GM23338 (cell line): ENCODE data around the gene CHD8. TPM values are rescaled to one million over a fixed set of nuclear protein-coding genes. Genes with fewer than 3 reads are reported as not detected.
A peak's percentile ranks its signal among the peaks of the same experiment; 100 is the strongest.

Source experiments
- ATAC-seq: fragments of 200-7000 bp; cut with Tn5 transposase; 3 replicates; pipeline ENCODE4 v1.9.1; 2020
- DNase-seq: peaks from one replicate; pipeline ENCODE4 v3.0.0-alpha.2; 2015; ENCODE audit warnings: low spot score
- H2AFZ ChIP-seq: fragments of 200-600 bp; sonication (generic); 2 replicates; pipeline ENCODE4 v1.8.0; 2016; ENCODE audit warnings: antibody characterized with exemption, mild to moderate bottlenecking, moderate library complexity
- H3F3A ChIP-seq: fragments of 200-600 bp; sonication (generic); replicated peaks from 2 replicates; pipeline ENCODE4 v1.8.0; 2017; ENCODE audit warnings: antibody characterized with exemption, mixed run types, low read depth
- H3K27ac ChIP-seq: fragments of 200-600 bp; sonication (generic); 2 replicates; pipeline ENCODE4 v1.6.1; 2016; ENCODE audit warnings: low read depth
- H3K27me3 ChIP-seq: fragments of 200-600 bp; sonication (generic); 2 replicates; pipeline ENCODE4 v1.8.0; 2016; ENCODE audit warnings: mild to moderate bottlenecking, mixed run types, moderate library complexity; ENCODE audit not compliant: insufficient read depth
- H3K36me3 ChIP-seq: fragments of 200-600 bp; sonication (generic); 2 replicates; pipeline ENCODE4 v1.8.0; 2016; ENCODE audit warnings: mild to moderate bottlenecking; ENCODE audit not compliant: insufficient read depth
- H3K4me1 ChIP-seq: fragments of 200-600 bp; sonication (generic); 2 replicates; pipeline ENCODE4 v1.8.0; 2016; ENCODE audit warnings: mild to moderate bottlenecking, moderate library complexity; ENCODE audit not compliant: insufficient read depth
- H3K4me2 ChIP-seq: fragments of 200-600 bp; sonication (generic); 2 replicates; pipeline ENCODE4 v1.7.1; 2017; ENCODE audit warnings: mixed run types
- H3K4me3 ChIP-seq: fragments of 200-600 bp; sonication (generic); 2 replicates; pipeline ENCODE4 v1.6.1; 2016; ENCODE audit warnings: mixed run types
- H3K79me2 ChIP-seq: fragments of 200-600 bp; sonication (generic); replicated peaks from 2 replicates; pipeline ENCODE4 v1.8.0; 2017; ENCODE audit warnings: mild to moderate bottlenecking; ENCODE audit not compliant: insufficient read depth
- H3K9me2 ChIP-seq: fragments of 200-600 bp; sonication (generic); 2 replicates; pipeline ENCODE4 v1.8.0; 2017; ENCODE audit not compliant: insufficient read depth
- H4K20me1 ChIP-seq: fragments of 200-600 bp; sonication (generic); replicated peaks from 2 replicates; pipeline ENCODE4 v1.8.0; 2017; ENCODE audit warnings: mild to moderate bottlenecking; ENCODE audit not compliant: insufficient read depth
- H3K27ac Mint-ChIP-seq: 2 replicates; pipeline ENCODE4 v1.8.0; 2020; ENCODE audit warnings: inconsistent platforms, mild to moderate bottlenecking, moderate library complexity, mixed read lengths
- H3K27me3 Mint-ChIP-seq: 3 replicates; pipeline ENCODE4 v1.8.0; 2022; ENCODE audit warnings: low read depth, mild to moderate bottlenecking, moderate library complexity, mixed read lengths, inconsistent platforms; ENCODE audit not compliant: insufficient read depth, poor library complexity
- H3K36me3 Mint-ChIP-seq: 3 replicates; pipeline ENCODE4 v1.8.0; 2021; ENCODE audit warnings: low read depth, mild to moderate bottlenecking, inconsistent platforms, moderate library complexity, mixed read lengths
- H3K4me1 Mint-ChIP-seq: 3 replicates; pipeline ENCODE4 v1.8.0; 2020; ENCODE audit warnings: mild to moderate bottlenecking, inconsistent platforms, mixed read lengths
- H3K4me3 Mint-ChIP-seq: 3 replicates; pipeline ENCODE4 v1.8.0; 2021; ENCODE audit warnings: moderate library complexity, mild to moderate bottlenecking, inconsistent platforms, mixed read lengths
- H3K9me3 Mint-ChIP-seq: 3 replicates; pipeline ENCODE4 v1.8.0; 2020; ENCODE audit warnings: moderate library complexity, mild to moderate bottlenecking, inconsistent platforms, mixed read lengths
- CREB1 ChIP-seq: fragments of 250-450 bp; sonication (Bioruptor Pico); IDR thresholded peaks from 2 replicates; pipeline ENCODE4 v1.5.0; 2020; ENCODE audit warnings: low read depth, mild to moderate bottlenecking, moderate library complexity
- EZH2 ChIP-seq: fragments of 200-600 bp; sonication (generic); IDR thresholded peaks from one replicate; pipeline ENCODE4 v1.8.0; 2017; ENCODE audit warnings: antibody characterized with exemption, mild to moderate bottlenecking, low read depth; ENCODE audit not compliant: unreplicated experiment
- EZH2phosphoT487 ChIP-seq: fragments of 200-600 bp; sonication (generic); IDR thresholded peaks from one replicate; pipeline ENCODE4 v1.8.1; 2018; ENCODE audit warnings: antibody characterized with exemption; ENCODE audit not compliant: unreplicated experiment
- JUNB ChIP-seq: IDR thresholded peaks from one replicate; pipeline ENCODE4 v1.6.1; 2016; ENCODE audit warnings: antibody characterized with exemption; ENCODE audit not compliant: unreplicated experiment
- POLR2AphosphoS5 ChIP-seq: IDR thresholded peaks from 2 replicates; pipeline ENCODE4 v1.6.1; 2016; ENCODE audit warnings: antibody characterized with exemption, low read depth
- STAT1 ChIP-seq: IDR thresholded peaks from one replicate; pipeline ENCODE4 v1.6.1; 2016; ENCODE audit warnings: antibody characterized with exemption; ENCODE audit not compliant: unreplicated experiment
- ZNF114 ChIP-seq: fragments of 250-450 bp; sonication (Bioruptor Pico); IDR thresholded peaks from 2 replicates; pipeline ENCODE4 v1.5.0; 2020; ENCODE audit warnings: mild to moderate bottlenecking, moderate library complexity
- polyA plus RNA-seq: library from polyadenylated mRNA; unstranded; fragments of >200 nt; fragmentation: Nextera tagmentation; extraction: Ambion mirVana; gene quantifications from 2 replicates; pipeline ENCODE4 v1.2.1, GENCODE V29; 2016
- total RNA-seq: library from RNA; depleted of rRNA; stranded (reverse); fragments of >200 nt; shearing (Covaris generic); gene quantifications from 2 replicates; pipeline ENCODE4 v1.2.3, GENCODE V29; 2014
- TF ChIP-seq, protein P1 (sequence below), 2 experiments: fragments of 200-600 bp in 1 of 2; sonication (generic) in 1 of 2; conservative IDR thresholded peaks; 2 replicates each; pipeline versions ENCODE4 v1.5.1 to v1.6.1; 2016 to 2017; ENCODE audit warnings: antibody characterized with exemption in 2 of 2, low read depth in 2 of 2, mild to moderate bottlenecking in 2 of 2, moderate library complexity in 1 of 2
- TF ChIP-seq, protein P2 (sequence below): fragments of 250-450 bp; sonication (Bioruptor Pico); IDR thresholded peaks from 2 replicates; pipeline ENCODE4 v1.5.0; 2020; ENCODE audit warnings: mild to moderate bottlenecking, moderate library complexity
- TF ChIP-seq, protein P3 (sequence below): IDR thresholded peaks from one replicate; pipeline ENCODE4 v1.6.1; 2018; ENCODE audit warnings: antibody characterized with exemption; ENCODE audit not compliant: unreplicated experiment

The CHD8 gene
- total and polyA plus RNA-seq, 2 experiments from 2014 or later: 96.2 to 129 TPM

DNA sequence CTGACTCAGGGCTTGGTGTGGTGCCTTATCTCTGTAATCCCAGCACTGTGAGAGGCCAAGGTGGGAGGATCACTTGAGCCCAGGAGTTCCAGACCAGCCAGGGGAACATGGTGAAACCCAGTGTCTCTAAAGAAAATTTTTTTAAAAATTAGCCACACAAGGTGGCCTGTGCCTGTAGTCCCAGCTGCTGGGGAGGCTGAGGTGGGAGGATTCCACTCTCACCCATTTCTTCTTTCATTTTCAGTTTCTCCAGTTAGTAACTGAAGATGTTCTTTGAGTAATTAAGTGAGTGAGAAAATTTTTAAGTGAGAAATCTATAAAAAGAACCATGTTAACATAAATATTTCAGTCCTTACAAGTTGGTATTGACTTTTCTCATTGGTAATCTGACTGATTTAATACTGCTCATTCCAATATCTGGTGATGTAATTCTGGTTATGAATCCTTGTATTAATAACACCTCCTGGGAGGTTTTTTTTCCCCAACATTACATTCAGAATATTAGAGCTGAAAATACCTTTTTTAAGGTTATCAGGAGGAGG, 49.2 kb upstream of the CHD8 start:
- Mint-ChIP-seq H3K27ac (peak overlapping the region; percentile 84), H3K36me3 (peaks cover 82% of the 10 kb centered on the region), H3K9me3 (no peaks in the 10 kb centered on the region), H3K4me3 (no peak overlapping the region), H3K4me1 (peaks cover 29% of the 10 kb centered on the region), H3K27me3 (peaks cover 9% of the 10 kb centered on the region)
- Histone ChIP-seq H2AFZ (no peak overlapping the region), H4K20me1 (peaks cover 14% of the 10 kb centered on the region), H3K36me3 (peaks cover 38% of the 10 kb centered on the region), H3K4me3 (no peak overlapping the region), H3K27ac (peak overlapping the region; percentile 35), H3K79me2 (peaks cover 78% of the 10 kb centered on the region), H3F3A (peaks cover 12% of the 10 kb centered on the region; the same call in 1 of the 2 replicates), H3K27me3 (no peaks in the 10 kb centered on the region), H3K4me1 (peaks cover 17% of the 10 kb centered on the region), H3K4me2 (no peak overlapping the region), H3K9me2 (no peaks in the 10 kb centered on the region)
- DNase-seq (no peak), ATAC-seq (no peak)
- TF ChIP-seq CREB1 (no peak), STAT1 (no peak), EZH2phosphoT487 (no peak), EZH2 (no peak), POLR2AphosphoS5 (no peak)
- TF ChIP-seq, protein P1, sequence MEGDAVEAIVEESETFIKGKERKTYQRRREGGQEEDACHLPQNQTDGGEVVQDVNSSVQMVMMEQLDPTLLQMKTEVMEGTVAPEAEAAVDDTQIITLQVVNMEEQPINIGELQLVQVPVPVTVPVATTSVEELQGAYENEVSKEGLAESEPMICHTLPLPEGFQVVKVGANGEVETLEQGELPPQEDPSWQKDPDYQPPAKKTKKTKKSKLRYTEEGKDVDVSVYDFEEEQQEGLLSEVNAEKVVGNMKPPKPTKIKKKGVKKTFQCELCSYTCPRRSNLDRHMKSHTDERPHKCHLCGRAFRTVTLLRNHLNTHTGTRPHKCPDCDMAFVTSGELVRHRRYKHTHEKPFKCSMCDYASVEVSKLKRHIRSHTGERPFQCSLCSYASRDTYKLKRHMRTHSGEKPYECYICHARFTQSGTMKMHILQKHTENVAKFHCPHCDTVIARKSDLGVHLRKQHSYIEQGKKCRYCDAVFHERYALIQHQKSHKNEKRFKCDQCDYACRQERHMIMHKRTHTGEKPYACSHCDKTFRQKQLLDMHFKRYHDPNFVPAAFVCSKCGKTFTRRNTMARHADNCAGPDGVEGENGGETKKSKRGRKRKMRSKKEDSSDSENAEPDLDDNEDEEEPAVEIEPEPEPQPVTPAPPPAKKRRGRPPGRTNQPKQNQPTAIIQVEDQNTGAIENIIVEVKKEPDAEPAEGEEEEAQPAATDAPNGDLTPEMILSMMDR (conservative IDR thresholded peaks at IDR 0.05; ENCODE audit: low read depth in 2 of 2): no peak

DNA sequence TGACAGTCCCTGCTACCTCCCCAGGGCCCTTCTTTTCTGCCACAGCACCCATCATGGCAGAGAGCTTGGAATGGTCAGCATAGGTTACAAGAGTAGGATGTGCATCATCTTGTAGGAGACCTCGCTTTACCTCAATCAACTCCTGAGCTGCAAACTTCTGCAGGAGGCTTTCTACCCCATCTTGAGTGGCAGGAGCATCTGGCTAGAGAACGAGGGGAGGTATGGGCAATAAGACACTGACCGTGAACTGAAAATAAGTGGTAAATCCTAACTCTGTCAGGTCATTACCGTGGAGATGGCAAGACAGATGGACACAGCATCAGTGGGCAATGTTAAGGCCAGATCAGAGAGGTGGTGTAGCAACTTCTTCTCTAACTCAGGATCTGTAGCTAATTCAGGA, 47.5 kb upstream of the CHD8 start:
- Histone ChIP-seq H3K9me2 (no peaks in the 10 kb centered on the region), H3K4me1 (peaks cover 19% of the 10 kb centered on the region), H3K27me3 (no peaks in the 10 kb centered on the region), H3K27ac (peak overlapping the region; percentile 43), H2AFZ (no peak overlapping the region), H4K20me1 (peaks cover 7% of the 10 kb centered on the region; the same call in 1 of the 2 replicates), H3F3A (peaks cover 15% of the 10 kb centered on the region; the same call in 1 of the 2 replicates), H3K79me2 (peaks cover 61% of the 10 kb centered on the region), H3K36me3 (peaks cover 47% of the 10 kb centered on the region), H3K4me2 (no peak overlapping the region), H3K4me3 (no peak overlapping the region)
- ATAC-seq (no peak), DNase-seq (no peak)
- Mint-ChIP-seq H3K36me3 (peaks cover 83% of the 10 kb centered on the region), H3K4me3 (no peak overlapping the region), H3K9me3 (no peaks in the 10 kb centered on the region), H3K27me3 (peaks cover 5% of the 10 kb centered on the region), H3K27ac (peak overlapping the region; percentile 10; the same call in 1 of the 2 replicates), H3K4me1 (peaks cover 33% of the 10 kb centered on the region)
- no peak for TF ChIP-seq ZNF114
- TF ChIP-seq, protein P2, sequence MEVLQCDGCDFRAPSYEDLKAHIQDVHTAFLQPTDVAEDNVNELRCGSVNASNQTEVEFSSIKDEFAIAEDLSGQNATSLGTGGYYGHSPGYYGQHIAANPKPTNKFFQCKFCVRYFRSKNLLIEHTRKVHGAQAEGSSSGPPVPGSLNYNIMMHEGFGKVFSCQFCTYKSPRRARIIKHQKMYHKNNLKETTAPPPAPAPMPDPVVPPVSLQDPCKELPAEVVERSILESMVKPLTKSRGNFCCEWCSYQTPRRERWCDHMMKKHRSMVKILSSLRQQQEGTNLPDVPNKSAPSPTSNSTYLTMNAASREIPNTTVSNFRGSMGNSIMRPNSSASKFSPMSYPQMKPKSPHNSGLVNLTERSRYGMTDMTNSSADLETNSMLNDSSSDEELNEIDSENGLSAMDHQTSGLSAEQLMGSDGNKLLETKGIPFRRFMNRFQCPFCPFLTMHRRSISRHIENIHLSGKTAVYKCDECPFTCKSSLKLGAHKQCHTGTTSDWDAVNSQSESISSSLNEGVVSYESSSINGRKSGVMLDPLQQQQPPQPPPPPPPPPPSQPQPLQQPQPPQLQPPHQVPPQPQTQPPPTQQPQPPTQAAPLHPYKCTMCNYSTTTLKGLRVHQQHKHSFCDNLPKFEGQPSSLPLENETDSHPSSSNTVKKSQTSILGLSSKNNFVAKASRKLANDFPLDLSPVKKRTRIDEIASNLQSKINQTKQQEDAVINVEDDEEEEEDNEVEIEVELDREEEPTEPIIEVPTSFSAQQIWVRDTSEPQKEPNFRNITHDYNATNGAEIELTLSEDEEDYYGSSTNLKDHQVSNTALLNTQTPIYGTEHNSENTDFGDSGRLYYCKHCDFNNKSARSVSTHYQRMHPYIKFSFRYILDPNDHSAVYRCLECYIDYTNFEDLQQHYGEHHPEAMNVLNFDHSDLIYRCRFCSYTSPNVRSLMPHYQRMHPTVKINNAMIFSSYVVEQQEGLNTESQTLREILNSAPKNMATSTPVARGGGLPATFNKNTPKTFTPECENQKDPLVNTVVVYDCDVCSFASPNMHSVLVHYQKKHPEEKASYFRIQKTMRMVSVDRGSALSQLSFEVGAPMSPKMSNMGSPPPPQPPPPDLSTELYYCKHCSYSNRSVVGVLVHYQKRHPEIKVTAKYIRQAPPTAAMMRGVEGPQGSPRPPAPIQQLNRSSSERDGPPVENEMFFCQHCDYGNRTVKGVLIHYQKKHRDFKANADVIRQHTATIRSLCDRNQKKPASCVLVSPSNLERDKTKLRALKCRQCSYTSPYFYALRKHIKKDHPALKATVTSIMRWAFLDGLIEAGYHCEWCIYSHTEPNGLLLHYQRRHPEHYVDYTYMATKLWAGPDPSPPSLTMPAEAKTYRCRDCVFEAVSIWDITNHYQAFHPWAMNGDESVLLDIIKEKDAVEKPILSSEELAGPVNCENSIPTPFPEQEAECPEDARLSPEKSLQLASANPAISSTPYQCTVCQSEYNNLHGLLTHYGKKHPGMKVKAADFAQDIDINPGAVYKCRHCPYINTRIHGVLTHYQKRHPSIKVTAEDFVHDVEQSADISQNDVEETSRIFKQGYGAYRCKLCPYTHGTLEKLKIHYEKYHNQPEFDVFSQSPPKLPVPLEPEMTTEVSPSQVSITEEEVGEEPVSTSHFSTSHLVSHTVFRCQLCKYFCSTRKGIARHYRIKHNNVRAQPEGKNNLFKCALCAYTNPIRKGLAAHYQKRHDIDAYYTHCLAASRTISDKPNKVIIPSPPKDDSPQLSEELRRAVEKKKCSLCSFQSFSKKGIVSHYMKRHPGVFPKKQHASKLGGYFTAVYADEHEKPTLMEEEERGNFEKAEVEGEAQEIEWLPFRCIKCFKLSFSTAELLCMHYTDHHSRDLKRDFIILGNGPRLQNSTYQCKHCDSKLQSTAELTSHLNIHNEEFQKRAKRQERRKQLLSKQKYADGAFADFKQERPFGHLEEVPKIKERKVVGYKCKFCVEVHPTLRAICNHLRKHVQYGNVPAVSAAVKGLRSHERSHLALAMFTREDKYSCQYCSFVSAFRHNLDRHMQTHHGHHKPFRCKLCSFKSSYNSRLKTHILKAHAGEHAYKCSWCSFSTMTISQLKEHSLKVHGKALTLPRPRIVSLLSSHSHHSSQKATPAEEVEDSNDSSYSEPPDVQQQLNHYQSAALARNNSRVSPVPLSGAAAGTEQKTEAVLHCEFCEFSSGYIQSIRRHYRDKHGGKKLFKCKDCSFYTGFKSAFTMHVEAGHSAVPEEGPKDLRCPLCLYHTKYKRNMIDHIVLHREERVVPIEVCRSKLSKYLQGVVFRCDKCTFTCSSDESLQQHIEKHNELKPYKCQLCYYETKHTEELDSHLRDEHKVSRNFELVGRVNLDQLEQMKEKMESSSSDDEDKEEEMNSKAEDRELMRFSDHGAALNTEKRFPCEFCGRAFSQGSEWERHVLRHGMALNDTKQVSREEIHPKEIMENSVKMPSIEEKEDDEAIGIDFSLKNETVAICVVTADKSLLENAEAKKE (CRISPR knock-in tag): no peak
- TF ChIP-seq, protein P3, sequence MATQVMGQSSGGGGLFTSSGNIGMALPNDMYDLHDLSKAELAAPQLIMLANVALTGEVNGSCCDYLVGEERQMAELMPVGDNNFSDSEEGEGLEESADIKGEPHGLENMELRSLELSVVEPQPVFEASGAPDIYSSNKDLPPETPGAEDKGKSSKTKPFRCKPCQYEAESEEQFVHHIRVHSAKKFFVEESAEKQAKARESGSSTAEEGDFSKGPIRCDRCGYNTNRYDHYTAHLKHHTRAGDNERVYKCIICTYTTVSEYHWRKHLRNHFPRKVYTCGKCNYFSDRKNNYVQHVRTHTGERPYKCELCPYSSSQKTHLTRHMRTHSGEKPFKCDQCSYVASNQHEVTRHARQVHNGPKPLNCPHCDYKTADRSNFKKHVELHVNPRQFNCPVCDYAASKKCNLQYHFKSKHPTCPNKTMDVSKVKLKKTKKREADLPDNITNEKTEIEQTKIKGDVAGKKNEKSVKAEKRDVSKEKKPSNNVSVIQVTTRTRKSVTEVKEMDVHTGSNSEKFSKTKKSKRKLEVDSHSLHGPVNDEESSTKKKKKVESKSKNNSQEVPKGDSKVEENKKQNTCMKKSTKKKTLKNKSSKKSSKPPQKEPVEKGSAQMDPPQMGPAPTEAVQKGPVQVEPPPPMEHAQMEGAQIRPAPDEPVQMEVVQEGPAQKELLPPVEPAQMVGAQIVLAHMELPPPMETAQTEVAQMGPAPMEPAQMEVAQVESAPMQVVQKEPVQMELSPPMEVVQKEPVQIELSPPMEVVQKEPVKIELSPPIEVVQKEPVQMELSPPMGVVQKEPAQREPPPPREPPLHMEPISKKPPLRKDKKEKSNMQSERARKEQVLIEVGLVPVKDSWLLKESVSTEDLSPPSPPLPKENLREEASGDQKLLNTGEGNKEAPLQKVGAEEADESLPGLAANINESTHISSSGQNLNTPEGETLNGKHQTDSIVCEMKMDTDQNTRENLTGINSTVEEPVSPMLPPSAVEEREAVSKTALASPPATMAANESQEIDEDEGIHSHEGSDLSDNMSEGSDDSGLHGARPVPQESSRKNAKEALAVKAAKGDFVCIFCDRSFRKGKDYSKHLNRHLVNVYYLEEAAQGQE: no peak
- no peak for TF ChIP-seq POLR2AphosphoS5
- no peak for TF ChIP-seq JUNB
- no peak for TF ChIP-seq EZH2phosphoT487
